GM18508 (cell line): ENCODE results near the gene CDC42EP5.
"Not testable (repeated sequence)": the region's sequence is repeated elsewhere in the genome, so short reads cannot be mapped to it uniquely, and the experiment has no call there.

Experiments
- ATAC-seq: cut with Tn5 transposase; IDR thresholded peaks from one replicate; pipeline ENCODE4 v1.9.1; 2021; ENCODE audit warnings: moderate number of reproducible peaks; ENCODE audit not compliant: insufficient read depth, unreplicated experiment

CDC42EP5 gene

GRCh38 chr19:54451331-54451871, 21.7 kb downstream of the CDC42EP5 start:
- no peak for ATAC-seq

- no peak for ATAC-seq
Measured at GRCh38 chr19:54449701-54450069, 23.4 kb downstream of the CDC42EP5 start.

GRCh38 chr19:54448774-54449700, 24.1 kb downstream of the CDC42EP5 start, which contains the start of gene LENG8:
TSS of gene LENG8 (plus strand) at chr19:54449199. CDS start at chr19:54451345, 2,146 bp downstream.
- peak; percentile 79 for ATAC-seq

- no peak for ATAC-seq
Measured at GRCh38 chr19:54448040-54448773, 24.9 kb downstream of the CDC42EP5 start.

GRCh38 chr19:54446349-54446748, 26.7 kb downstream of the CDC42EP5 start:
- not testable (repeated sequence) for ATAC-seq

DNA sequence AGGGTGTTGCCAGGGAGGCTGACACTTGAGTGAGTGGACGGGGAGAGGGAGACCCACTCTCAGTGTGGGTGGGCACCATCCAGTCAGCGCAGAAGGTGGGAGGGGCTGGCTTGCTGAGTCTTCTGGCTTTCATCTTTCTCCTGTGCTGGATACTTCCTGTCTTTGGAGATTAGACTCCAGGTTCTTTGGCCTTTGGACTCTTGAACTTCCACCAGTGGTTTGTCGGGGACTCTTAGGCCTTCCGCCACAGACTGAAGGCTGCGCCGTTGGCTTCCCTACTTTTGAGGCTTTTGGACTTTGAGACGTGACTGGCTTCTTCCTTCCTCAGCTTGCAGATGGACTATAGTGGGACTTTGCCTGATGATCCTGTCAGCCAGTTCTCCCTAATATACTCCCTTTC, 28.4 kb downstream of the CDC42EP5 start:
- ATAC-seq, result no peak

GRCh38 chr19:54440641-54441040, 32.5 kb downstream of the CDC42EP5 start:
- ATAC-seq, result no peak

DNA sequence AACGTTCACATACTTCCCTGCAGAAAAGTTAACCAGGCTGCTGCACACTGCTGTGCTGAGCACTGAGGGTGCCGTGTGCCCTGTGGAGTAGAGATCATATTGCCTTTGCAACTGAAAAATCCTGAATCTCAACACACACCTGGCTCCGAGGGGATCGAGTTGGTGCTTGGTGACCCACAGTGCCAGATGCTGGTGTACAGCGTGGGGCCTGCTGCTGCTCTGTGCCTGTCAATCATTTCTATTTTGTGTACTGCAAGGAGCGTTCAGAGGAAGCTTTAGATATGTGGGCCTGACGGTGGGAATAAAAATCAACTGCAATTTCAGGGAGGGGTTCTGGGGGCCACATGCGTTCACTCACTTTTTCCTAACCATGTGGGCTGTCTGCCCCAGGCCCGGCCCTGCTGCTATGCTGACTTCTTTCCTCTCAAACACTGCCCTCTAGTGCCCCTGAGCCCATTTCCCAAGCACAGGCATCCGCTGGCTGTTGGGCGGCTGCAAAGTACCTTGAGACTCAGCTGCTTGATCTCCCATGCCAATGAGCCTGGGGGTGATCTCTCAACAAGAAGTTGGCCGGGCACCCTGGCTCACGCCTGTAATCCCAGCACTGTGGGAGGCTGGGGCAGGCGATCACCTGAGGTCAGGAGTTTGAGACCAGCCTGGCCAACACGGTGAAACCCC, 33.8 kb downstream of the CDC42EP5 start:
- ATAC-seq, result no peak

DNA sequence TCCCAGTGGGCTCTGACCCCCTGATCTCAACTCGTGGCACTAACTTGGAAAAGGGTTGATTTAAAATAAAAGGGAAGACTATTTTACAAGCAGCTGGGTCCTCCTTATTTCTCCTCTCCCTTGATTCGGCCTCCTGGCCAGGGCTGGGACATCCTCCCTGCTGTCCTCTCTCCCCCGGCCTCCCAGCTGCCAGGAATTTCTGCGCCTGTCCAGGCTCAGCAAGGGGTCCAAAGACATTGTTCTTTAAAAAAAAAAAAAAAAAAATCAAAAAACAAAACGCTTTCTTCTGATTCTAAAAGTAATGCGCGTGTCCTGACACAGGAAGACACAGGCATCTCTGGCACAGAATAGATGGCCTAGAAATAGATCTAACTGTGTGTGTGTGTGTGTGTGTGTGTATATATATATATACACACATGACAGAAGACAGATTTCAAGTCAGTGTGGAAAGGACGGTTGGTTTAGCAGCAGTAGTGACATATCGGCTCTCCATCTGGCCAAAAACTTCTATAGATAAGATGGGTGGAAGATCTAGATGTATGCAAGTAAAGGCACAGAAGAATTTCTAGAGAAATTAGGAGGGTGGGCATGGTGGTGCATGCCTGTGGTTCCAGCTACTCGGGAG, 36.4 kb downstream of the CDC42EP5 start:
- no peak for ATAC-seq

DNA sequence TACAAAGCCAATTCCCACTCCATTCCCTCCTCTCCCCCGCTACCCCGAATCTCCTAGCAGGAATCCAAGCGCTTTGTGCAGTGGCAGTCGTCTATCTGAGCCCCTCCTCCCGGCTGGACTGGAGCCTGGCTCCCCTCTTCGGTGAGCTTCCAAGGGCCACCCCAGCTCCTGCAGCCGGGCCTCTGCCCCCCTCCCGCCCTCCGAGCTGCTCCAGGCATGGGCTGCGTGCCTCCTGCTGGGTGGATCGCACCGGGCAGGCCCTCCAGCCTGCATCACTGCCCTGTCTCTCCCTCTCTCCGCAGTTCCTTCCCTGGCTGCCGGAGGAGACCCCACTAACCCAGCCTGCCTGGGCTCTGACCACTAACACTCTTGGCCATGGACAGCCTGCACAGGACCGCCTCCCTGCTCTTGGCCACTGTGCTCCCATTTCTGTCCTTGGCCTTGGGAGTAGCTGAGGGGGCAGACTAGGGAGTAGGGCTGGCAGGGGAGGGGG, 37.0 kb downstream of the CDC42EP5 start:
- ATAC-seq, result no peak

DNA sequence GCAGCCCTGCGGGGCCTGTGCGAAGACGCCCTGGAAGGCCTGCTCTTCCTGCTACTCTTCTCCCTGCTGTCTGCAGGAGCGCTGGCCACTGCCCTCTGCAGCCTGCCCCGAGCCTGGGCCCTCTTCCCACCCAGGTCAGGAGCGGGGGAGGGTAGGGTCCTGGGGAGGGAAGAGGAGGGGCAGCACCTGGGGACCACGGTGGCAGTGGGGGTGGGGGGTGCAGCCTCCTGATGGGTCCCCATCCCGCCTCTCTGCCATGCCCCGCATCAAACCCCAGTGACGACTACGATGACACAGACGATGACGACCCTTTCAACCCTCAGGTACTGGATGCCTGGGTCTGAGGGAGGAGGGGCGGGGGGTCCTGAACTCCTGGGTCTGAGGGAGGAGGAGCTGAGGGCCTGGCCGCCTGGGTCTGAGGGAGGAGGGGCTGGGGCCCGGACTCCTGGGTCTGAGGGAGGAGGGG, 37.5 kb downstream of the CDC42EP5 start:
- no peak for ATAC-seq

DNA sequence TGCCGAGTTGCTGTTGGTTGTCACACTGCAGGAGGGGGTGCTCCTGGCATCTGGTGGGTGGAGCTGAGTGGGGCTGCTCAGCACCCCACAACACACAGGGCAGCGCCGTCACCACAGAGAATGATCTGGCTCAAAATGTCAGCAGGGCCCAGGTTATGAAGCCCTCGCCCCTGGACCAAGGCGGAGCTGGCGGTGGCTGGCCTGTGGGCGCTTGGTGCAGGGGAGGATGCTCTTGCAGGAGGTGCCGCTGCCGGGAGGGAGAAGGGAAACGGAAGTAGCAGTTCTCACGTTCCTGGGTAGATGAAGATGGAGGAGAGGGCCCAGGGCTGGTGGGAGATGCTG, 38.3 kb downstream of the CDC42EP5 start:
- ATAC-seq, result no peak

- ATAC-seq, result no peak
Measured at GRCh38 chr19:54434112-54434872, 38.8 kb downstream of the CDC42EP5 start.

DNA sequence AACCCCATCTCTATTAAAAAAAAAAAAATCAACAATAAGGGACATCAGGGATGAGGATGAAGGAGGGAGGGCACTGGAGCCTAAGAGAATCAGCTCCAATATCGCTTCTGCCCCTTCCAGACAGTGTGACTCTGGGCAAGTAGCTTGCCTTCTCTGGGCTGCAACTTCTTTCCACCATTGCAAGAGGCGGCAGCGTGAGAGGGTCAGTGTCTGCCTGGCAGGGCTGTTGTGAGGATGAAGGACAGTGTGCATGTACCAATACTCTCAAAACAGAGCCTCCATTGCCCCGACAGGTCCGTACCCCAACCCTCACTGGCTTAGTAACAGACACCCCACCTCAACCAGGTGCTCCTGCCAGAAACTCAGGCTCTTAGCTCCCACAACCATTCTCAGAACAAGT, 39.4 kb downstream of the CDC42EP5 start:
- ATAC-seq, result no peak

GRCh38 chr19:54432144-54432738, 40.9 kb downstream of the CDC42EP5 start:
- no peak for ATAC-seq

GRCh38 chr19:54431255-54431838, 41.7 kb downstream of the CDC42EP5 start:
- no peak for ATAC-seq

GRCh38 chr19:54430306-54431254, 42.5 kb downstream of the CDC42EP5 start:
- no peak for ATAC-seq
